ENCODE data around the gene NPY5R.

Gene NPY5R

DNA sequence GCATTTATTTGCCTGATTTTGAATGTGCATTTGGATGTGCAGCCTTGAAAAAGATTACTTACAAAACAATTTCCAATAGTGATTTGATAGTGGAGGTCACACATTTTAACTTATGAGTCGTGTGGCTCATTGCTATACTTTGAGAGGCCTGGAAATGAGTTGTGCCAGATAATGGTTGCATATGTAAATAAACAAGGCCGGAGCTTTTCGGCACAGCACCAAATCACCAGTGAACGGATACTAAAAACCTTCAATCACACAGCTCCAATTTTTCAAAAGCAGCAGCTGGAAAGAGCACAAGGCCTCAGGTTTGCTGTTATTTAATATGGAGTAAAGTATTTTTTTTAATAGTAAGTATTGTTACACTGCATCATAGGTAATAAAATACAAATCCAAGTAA, 57.2 kb downstream of the NPY5R start:
- no peak overlapping the region for H3K4me3 ChIP-seq (ENCODE audit: low read depth, low read length)
- ChIA-PET POLR2A (no interaction called here), CTCF (no interaction called here)
- no peaks in the 10 kb centered on the region for H3K9me3 ChIP-seq (ENCODE audit: control insufficient read depth, insufficient read depth, low read depth, low read length)
- no peaks in the 10 kb centered on the region for H3K36me3 ChIP-seq (ENCODE audit: control insufficient read depth in 2 of 2, insufficient read depth in 1 of 2, low read length in 2 of 2)
- H3K4me1 ChIP-seq (ENCODE audit: control insufficient read depth, insufficient read depth, low read length) = no peaks in the 10 kb centered on the region
- H3K27ac ChIP-seq (ENCODE audit: extremely low read depth, low read depth, low read length) = no peak overlapping the region
- TF ChIP-seq, protein P1, sequence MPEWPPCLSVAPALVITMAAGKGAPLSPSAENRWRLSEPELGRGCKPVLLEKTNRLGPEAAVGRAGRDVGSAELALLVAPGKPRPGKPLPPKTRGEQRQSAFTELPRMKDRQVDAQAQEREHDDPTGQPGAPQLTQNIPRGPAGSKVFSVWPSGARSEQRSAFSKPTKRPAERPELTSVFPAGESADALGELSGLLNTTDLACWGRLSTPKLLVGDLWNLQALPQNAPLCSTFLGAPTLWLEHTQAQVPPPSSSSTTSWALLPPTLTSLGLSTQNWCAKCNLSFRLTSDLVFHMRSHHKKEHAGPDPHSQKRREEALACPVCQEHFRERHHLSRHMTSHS (tag by site-specific recombination; IDR thresholded peaks at IDR 0.05) = no peak
- TF ChIP-seq ZNF529 (tag by site-specific recombination; IDR thresholded peaks at IDR 0.05; ENCODE audit: insufficient replicate concordance) (no peak), ZNF112 (tag by site-specific recombination; IDR thresholded peaks at IDR 0.05) (no peak), ZNF335 (tag by site-specific recombination; conservative IDR thresholded peaks at IDR 0.05) (no peak), ZNF423 (tag by site-specific recombination; IDR thresholded peaks at IDR 0.05) (no peak), ZNF670 (tag by site-specific recombination; IDR thresholded peaks at IDR 0.05; ENCODE audit: low read depth) (no peak), ZNF366 (tag by site-specific recombination; conservative IDR thresholded peaks at IDR 0.05) (no peak), MZF1 (tag by site-specific recombination; IDR thresholded peaks at IDR 0.05; ENCODE audit: borderline replicate concordance) (no peak), ZNF548 (tag by site-specific recombination; IDR thresholded peaks at IDR 0.05) (no peak), ZNF623 (tag by site-specific recombination; IDR thresholded peaks at IDR 0.05) (no peak)
- TF ChIP-seq, protein P2, sequence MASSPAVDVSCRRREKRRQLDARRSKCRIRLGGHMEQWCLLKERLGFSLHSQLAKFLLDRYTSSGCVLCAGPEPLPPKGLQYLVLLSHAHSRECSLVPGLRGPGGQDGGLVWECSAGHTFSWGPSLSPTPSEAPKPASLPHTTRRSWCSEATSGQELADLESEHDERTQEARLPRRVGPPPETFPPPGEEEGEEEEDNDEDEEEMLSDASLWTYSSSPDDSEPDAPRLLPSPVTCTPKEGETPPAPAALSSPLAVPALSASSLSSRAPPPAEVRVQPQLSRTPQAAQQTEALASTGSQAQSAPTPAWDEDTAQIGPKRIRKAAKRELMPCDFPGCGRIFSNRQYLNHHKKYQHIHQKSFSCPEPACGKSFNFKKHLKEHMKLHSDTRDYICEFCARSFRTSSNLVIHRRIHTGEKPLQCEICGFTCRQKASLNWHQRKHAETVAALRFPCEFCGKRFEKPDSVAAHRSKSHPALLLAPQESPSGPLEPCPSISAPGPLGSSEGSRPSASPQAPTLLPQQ (tag by site-specific recombination; IDR thresholded peaks at IDR 0.05) = no peak
- TF ChIP-seq, protein P3, sequence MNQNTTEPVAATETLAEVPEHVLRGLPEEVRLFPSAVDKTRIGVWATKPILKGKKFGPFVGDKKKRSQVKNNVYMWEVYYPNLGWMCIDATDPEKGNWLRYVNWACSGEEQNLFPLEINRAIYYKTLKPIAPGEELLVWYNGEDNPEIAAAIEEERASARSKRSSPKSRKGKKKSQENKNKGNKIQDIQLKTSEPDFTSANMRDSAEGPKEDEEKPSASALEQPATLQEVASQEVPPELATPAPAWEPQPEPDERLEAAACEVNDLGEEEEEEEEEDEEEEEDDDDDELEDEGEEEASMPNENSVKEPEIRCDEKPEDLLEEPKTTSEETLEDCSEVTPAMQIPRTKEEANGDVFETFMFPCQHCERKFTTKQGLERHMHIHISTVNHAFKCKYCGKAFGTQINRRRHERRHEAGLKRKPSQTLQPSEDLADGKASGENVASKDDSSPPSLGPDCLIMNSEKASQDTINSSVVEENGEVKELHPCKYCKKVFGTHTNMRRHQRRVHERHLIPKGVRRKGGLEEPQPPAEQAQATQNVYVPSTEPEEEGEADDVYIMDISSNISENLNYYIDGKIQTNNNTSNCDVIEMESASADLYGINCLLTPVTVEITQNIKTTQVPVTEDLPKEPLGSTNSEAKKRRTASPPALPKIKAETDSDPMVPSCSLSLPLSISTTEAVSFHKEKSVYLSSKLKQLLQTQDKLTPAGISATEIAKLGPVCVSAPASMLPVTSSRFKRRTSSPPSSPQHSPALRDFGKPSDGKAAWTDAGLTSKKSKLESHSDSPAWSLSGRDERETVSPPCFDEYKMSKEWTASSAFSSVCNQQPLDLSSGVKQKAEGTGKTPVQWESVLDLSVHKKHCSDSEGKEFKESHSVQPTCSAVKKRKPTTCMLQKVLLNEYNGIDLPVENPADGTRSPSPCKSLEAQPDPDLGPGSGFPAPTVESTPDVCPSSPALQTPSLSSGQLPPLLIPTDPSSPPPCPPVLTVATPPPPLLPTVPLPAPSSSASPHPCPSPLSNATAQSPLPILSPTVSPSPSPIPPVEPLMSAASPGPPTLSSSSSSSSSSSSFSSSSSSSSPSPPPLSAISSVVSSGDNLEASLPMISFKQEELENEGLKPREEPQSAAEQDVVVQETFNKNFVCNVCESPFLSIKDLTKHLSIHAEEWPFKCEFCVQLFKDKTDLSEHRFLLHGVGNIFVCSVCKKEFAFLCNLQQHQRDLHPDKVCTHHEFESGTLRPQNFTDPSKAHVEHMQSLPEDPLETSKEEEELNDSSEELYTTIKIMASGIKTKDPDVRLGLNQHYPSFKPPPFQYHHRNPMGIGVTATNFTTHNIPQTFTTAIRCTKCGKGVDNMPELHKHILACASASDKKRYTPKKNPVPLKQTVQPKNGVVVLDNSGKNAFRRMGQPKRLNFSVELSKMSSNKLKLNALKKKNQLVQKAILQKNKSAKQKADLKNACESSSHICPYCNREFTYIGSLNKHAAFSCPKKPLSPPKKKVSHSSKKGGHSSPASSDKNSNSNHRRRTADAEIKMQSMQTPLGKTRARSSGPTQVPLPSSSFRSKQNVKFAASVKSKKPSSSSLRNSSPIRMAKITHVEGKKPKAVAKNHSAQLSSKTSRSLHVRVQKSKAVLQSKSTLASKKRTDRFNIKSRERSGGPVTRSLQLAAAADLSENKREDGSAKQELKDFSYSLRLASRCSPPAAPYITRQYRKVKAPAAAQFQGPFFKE (tag by site-specific recombination; IDR thresholded peaks at IDR 0.05; ENCODE audit: borderline replicate concordance) = no peak

Data from HEK293 (cell line).